GOT3 (cell line): ENCODE measurements around the gene CCDC80.

ENCODE experiments used
- DNase-seq: peaks from one replicate; lab custom pipeline; 2025; ENCODE audit warnings: mixed read lengths; lab: John Stamatoyannopoulos, UW

CCDC80 gene

DNA sequence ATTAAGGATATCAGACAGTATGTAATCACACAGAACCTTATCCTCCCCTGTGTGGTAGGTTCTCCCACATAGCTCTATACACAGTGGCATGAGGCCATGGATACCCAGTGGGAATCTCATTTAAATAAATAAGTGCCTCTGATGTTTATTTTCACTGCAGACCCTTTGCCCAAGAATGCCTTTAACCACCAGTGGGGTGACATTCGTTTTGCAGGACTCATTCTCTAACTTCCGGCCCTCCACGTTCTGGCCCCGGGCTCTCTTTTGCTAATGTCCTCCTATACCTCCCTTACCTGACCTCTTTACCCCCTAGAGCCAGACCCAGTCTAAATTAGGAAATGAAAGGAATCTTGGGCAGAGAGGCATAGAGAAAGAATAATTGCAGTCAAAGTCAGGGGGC is 8.3 kb downstream of the CCDC80 start:
- DNase-seq = no peak

DNA sequence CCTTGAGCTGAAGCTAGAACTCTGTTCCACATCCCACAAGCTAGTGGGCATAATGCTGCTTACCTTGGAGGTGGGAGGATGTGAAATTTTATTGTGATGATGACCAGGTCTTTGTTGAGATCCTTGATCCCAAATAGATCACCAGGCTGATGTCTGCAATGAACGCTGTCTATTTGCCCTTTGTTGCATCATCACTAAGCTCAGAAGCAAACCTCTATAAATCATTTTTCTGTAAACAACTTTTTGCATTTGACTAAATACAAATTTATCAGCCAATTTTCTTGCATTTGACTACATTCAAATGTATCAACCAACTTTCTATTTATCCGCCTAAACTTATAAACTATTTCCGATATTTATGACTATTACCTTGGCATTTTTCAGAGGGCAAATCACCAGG is 9.7 kb downstream of the CCDC80 start:
- DNase-seq = no peak

DNA sequence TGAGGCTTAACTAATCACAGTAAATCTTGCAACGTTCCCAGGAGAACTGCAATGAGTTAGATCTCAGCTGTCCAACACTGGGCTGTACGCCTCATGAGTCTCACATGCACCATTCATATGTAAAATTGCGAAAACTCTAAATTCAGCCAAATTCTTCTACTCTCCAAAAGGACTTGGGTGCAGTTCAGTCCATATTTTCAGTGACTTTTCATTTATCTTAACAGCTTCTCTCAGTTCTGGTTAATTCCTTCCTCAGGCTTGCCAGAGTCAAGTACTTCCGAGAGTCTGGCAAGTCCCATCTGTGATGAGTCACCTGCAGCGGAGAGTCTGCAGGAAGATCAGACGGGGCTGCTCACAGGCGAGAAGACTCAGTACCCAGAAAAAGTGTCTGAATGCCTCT is 11.5 kb downstream of the CCDC80 start:
- DNase-seq = no peak

DNA sequence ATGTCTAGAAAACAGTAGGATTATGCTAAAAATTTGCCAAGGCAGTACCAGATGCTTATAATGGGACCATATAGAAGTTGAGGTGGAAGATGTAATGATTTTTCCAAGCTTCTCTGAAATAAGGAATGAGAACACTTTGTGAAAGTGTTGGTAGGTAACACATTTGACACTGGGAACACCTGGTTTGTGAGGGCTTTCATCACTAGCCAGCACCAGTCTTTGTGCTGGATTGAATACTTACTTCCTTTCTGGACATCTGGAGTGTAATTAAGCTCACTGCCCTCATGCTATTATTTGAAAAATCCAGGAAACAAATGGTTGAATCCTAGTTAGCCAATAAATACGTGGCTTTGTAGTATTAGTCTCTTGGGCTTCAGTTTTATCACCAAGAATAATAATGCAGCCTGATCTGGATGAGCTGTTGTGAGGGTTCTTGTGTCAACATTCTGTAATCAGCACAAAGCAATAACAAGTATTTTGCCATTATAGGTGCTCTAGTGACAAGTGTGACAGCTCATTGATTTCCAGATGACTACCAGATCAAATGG is 12.9 kb downstream of the CCDC80 start:
- DNase-seq = no peak

DNA sequence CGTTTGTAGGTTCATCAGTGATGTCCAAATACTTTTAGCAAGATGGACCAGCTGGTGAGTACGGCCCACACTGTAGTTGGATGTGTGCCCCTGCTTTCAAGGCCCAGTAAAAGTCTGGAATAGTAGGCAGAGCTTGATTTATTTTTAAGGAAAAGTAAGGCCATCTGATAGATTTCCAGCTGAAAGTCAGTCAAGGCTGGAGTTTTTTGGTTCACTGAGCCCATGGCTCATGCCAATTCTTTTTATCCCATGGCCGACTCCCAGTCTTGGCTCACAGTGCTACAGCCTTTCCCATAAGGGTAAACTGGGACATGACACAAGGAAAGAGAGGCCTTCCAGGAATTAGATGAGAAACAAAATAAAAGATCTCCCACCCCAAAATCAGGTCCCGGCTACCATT is 13.5 kb downstream of the CCDC80 start:
- DNase-seq = no peak

GRCh38 chr3:112623717-112624116 is 17.2 kb downstream of the CCDC80 start:
- no peak for DNase-seq

DNA sequence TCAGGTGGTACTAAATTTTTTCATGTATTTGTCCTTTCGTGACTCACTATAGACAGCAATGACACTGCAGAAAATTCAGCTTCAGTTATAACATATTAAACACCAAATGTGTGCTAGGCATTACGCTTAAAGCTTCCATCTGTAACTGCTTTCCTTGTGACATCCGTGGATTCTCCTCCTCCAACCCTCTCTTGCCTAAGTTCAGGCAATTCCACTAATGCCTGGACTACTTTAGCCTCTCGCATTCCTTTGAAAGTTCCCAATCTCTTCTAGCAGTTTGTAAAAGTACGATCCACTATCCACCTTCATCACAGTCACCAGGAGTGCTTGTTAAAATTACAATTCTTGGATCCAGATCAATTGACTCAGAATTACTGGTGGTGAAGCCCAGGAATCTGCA is 17.7 kb downstream of the CCDC80 start:
- no peak for DNase-seq

GRCh38 chr3:112619295-112619694 is 21.6 kb downstream of the CCDC80 start:
- no peak for DNase-seq

- DNase-seq = no peak
These were observed 23.7 kb downstream of the CCDC80 start for GRCh38 chr3:112617285-112617684.

DNA sequence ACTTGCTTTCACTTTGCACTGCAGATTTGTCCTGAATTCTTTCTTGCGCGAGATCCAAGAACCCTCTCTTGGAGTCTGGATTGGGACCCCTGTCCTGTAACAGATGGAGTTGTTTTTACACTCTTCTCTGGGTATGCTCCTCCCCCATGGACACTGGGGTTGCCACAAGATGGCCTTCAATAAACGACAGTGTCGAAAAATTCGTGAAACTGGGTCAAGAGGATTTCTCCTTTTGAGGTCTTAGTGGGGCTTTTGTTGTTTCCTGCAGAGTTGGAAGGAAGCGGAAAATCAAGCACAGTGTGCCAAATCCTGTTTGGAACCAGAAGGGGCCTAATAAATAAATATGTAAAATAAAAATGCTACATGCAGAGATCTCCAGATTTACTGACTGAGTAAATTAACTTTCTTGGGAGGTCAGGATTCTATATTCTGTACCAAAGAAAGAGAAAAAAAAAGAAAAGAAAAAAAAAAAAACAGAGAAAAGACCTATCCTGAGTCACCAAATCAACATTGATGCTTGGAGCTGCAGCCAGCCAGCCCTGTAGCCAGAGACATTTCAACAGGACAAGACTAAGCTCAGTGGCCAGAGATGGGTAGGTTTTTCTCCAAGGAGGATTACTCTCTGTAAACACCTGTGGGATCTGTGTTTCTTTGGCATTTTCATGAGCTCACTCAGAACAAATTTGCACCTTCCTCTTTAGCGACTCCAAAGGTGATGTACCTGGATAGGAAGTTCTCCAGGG is 24.8 kb downstream of the CCDC80 start:
- DNase-seq = no peak

DNA sequence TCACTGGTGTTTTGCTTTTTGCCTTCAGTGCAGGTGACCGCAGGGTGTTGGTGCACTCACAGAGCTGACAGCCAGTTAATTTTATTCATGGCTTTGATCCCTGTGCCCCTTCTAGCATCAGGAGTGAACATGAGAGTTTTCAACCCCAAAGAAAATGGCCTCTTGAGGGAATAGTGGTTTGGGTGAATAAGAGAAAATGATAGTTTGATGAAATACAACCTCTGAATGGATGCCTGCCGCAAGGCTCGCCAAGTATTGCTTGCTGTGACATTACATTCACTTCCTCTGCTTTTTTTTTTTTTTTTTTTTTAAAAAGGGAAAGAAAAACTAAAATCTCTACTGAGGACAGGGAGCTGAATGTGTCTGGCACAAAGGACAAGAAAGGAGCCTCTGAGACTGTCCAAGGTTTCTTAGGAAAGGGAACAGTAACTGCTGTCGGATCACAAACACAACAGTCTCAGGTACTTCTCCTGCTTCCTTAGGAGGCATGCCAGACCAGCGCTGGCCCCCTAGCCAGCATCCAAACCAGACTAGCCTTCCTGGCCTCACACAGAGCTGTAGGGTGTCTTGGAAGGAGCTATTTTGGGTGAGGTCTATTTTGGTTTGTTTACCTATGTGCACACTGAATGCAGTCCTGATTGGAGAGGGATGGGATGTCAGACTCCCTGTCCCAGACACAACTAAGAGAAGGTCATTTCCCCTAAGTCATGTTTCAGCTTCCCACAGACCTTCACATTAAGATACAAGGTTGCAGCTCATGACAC is 29.0 kb downstream of the CCDC80 start:
- DNase-seq = no peak

DNA sequence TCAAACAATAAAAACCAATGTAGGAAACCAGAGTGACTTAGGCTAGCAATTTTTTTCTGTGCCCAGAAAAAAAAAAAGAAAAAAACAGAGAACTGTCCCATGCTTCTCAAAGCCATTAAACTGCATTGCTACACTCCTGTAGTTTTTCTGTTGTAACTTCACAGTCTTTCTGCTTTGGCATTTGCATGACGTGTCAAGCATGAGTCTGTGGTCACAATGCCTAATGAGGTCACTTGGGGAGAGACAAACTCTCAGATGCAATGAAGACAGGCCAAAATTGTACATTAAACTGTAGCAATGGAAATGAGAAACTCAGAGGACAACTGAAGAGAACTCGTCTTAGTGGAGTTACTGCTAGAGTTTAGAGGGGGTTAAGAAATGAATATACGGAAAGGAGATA is 30.8 kb downstream of the CCDC80 start:
- DNase-seq = no peak

DNA sequence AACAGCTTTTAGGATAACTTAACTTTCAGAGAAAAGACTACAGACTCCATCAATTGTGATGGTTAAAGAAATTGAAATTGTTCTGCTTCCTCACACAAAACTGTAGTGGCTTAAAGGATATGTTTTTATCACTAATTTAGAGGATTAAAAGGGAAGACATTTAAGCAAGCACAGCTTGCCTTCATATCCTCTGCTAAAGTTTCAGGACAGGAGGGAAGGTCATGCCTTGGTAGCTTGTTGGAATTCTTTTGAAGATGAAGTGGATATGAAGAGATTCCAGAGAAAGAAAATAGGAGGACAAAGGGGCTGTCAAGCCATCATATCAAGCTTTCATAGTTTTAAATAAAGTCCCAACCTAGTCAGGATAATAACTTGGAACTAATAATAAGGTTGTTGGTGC is 33.1 kb downstream of the CCDC80 start:
- DNase-seq = no peak

DNA sequence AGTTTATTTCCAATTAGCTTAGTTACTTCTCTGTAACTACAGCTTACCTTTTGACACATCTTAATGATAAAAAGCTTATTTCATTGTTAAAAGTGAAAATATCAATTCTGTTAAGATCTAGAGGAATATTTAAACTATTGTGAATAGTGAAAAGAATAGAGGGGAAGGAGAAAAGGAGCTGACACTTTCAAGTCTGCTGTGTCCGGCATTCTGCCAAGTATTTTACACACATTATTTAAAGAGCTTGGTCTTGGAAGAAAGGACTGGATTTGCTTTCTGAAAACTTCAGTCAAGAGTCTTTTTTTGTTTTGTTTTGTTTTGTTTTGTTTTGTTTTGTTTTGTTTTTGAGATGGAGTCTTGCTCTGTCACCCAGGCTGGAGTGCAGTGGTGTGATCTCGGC is 34.8 kb downstream of the CCDC80 start:
- no peak for DNase-seq

- DNase-seq = no peak
These were observed 35.7 kb downstream of the CCDC80 start for GRCh38 chr3:112605285-112605684.

GRCh38 chr3:112604536-112604935 is 36.4 kb downstream of the CCDC80 start:
- DNase-seq = no peak

GRCh38 chr3:112602217-112602838 is 38.6 kb downstream of the CCDC80 start:
- no peak for DNase-seq

- DNase-seq = no peak
These were observed 42.2 kb downstream of the CCDC80 start for GRCh38 chr3:112598731-112599130.

GRCh38 chr3:112597945-112598344 is 43.0 kb downstream of the CCDC80 start:
- no peak for DNase-seq

- DNase-seq = no peak
These were observed 46.1 kb downstream of the CCDC80 start for GRCh38 chr3:112594856-112595255.

DNA sequence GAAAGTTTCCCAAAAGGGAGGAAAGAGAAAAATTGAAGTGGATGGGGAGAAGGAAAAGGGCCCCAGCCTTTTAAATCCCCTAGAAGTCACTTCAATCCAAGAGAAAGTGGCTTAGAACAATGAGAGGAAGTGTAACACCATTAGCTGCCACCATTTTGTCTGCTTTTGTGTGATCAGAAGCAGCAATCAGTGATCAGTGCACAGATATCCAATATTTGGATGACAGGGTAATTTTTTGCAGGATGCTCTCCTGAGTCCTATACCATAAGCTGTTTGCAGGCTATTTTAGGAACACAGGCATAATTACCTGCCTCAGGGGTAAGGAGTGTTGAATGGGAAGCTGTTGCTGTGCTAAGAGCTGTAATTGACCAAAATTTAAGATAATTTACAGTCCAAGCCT is 47.7 kb downstream of the CCDC80 start:
- no peak for DNase-seq

GRCh38 chr3:112587336-112587735 is 53.6 kb downstream of the CCDC80 start:
- DNase-seq = no peak

GRCh38 chr3:112585782-112586181 is 55.2 kb downstream of the CCDC80 start:
- DNase-seq = no peak
